GM23248 (cell line): ENCODE measurements around the gene CST7.

Experiments used
- EZH2 ChIP-seq: fragments of 200-600 bp; sonication (generic); IDR thresholded peaks from 2 replicates; pipeline ENCODE4 v1.6.1; 2018; ENCODE audit warnings: antibody characterized with exemption, mild to moderate bottlenecking; ENCODE audit not compliant: insufficient read depth, poor library complexity, severe bottlenecking
- EZH2phosphoT487 ChIP-seq: fragments of 200-600 bp; sonication (generic); IDR thresholded peaks from 2 replicates; pipeline ENCODE4 v1.6.1; 2018; ENCODE audit warnings: antibody characterized with exemption, moderate library complexity, mild to moderate bottlenecking, low read depth; ENCODE audit not compliant: insufficient read depth

GRCh38 chr20:24965065-24965919 is 16.2 kb downstream of the CST7 start:
- TF ChIP-seq EZH2 (no peak), EZH2phosphoT487 (no peak)
